HUDEP-2 (cell line): ENCODE results near the gene KLF11.
A peak's percentile ranks its signal among the peaks of the same experiment; 100 is the strongest.

Source experiments
- DNase-seq, 76 experiments: peaks; one replicate each; lab custom pipeline; 2025; ENCODE audit not compliant: unreplicated experiment in 76 of 76; lab: John Stamatoyannopoulos, UW

Gene KLF11

GRCh38 chr2:10043256-10043905 lies at the start of gene KLF11:
Gene KLF11, plus strand, starts transcription at chr2:10043550. Its CDS starts 167 bp downstream, at chr2:10043717.
- peak in 73 of 76 experiments; percentile 45 to 94 (median 88) for DNase-seq

- no peak for DNase-seq
Observed at GRCh38 chr2:9994462-9994861, 48.9 kb upstream of the KLF11 start.

- no peak for DNase-seq
Observed at GRCh38 chr2:9995059-9995458, 48.3 kb upstream of the KLF11 start.

GRCh38 chr2:9996321-9996720 lies 47.0 kb upstream of the KLF11 start:
- DNase-seq = no peak

- no peak for DNase-seq
Observed at GRCh38 chr2:9997936-9998335, 45.4 kb upstream of the KLF11 start.

- DNase-seq = no peak
Observed at GRCh38 chr2:9998916-9999654, 44.3 kb upstream of the KLF11 start.

- no peak for DNase-seq
Observed at GRCh38 chr2:9999693-10000092, 43.7 kb upstream of the KLF11 start.

- DNase-seq = no peak
Observed at GRCh38 chr2:10000541-10000940, 42.8 kb upstream of the KLF11 start.

- DNase-seq = no peak
Observed at GRCh38 chr2:10001586-10001985, 41.8 kb upstream of the KLF11 start.

GRCh38 chr2:10002109-10002508 lies 41.2 kb upstream of the KLF11 start:
- DNase-seq = no peak

- no peak for DNase-seq
Observed at GRCh38 chr2:10002681-10003080, 40.7 kb upstream of the KLF11 start.

- DNase-seq = no peak
Observed at GRCh38 chr2:10003206-10004125, 39.9 kb upstream of the KLF11 start.

GRCh38 chr2:10004401-10004800 lies 38.9 kb upstream of the KLF11 start:
- no peak for DNase-seq

- DNase-seq = no peak
Observed at GRCh38 chr2:10004836-10005235, 38.5 kb upstream of the KLF11 start.

- no peak for DNase-seq
Observed at GRCh38 chr2:10005461-10006235, 37.7 kb upstream of the KLF11 start.

- DNase-seq = peak in 69 of 76 experiments; percentile 8 to 80 (median 58)
Observed at GRCh38 chr2:10006236-10007161, 36.9 kb upstream of the KLF11 start.

- peak in 1 of 76 experiments; percentile 22 for DNase-seq
Observed at GRCh38 chr2:10007435-10007834, 35.9 kb upstream of the KLF11 start.

- no peak for DNase-seq
Observed at GRCh38 chr2:10007921-10008808, 35.2 kb upstream of the KLF11 start.
